Adrenal gland (tissue), 5 donors: ENCODE data around the gene CDHR2.

Experiments used
- POLR2A ChIP-seq, 2 donors: fragments of 450-650 bp; IDR thresholded peaks; one replicate each; pipeline ENCODE4 v1.6.1; 2017; ENCODE audit warnings: antibody characterized with exemption in 2 of 2, mild to moderate bottlenecking in 2 of 2, moderate library complexity in 1 of 2
- TF ChIP-seq, protein P1 (sequence below), 6 experiments: fragments of 450-650 bp in 4 of 6; fragments of 200-600 bp in 2 of 6; sonication (generic) in 1 of 6; IDR thresholded peaks; 1 replicate in 5 of 6; 2 replicates in 1 of 6; pipeline versions ENCODE4 v1.5.1 to v1.8.0; 2016 to 2021; ENCODE audit warnings: antibody characterized with exemption in 6 of 6, mild to moderate bottlenecking in 2 of 6, moderate library complexity in 1 of 6
- donor health status: DM: no; HTN: no; CAD: no.

DNA sequence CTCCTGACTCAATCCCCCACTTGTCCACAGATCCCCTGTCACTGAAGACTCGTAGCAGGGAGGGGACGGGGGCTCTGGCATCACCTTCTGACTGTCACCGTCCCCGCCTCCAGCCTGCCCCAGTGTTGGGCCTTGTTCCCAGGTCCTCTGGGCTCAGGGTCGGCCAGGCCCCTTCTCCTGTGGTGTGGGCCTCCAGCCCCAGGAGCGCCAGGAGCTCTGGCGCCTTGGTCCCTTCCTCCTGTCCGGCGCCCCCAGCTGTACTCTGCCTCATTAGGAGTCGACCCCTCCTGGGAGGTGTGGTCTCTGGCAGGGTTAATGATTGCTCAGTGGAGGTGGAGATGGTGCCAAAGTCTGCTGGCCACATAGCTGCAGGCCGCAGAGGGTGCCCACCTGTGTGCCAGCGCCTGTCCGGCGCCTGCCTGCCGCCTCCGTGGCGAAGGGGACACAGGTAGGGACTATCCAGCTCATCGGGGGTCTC is at the start of gene CDHR2:
- TF ChIP-seq, protein P1, sequence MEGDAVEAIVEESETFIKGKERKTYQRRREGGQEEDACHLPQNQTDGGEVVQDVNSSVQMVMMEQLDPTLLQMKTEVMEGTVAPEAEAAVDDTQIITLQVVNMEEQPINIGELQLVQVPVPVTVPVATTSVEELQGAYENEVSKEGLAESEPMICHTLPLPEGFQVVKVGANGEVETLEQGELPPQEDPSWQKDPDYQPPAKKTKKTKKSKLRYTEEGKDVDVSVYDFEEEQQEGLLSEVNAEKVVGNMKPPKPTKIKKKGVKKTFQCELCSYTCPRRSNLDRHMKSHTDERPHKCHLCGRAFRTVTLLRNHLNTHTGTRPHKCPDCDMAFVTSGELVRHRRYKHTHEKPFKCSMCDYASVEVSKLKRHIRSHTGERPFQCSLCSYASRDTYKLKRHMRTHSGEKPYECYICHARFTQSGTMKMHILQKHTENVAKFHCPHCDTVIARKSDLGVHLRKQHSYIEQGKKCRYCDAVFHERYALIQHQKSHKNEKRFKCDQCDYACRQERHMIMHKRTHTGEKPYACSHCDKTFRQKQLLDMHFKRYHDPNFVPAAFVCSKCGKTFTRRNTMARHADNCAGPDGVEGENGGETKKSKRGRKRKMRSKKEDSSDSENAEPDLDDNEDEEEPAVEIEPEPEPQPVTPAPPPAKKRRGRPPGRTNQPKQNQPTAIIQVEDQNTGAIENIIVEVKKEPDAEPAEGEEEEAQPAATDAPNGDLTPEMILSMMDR (IDR thresholded peaks at IDR 0.05), result no peak
- TF ChIP-seq POLR2A (IDR thresholded peaks at IDR 0.05), result no peak
